HAP-1 (cell line): ENCODE results near the gene IL34.
"Not testable (repeated sequence)": the region's sequence is repeated elsewhere in the genome, so short reads cannot be mapped to it uniquely, and the experiment has no call there.

Experiments used
- DNase-seq, 2 experiments: peaks; one replicate each; pipeline ENCODE4 v3.0.0-alpha.2; 2016 to 2020; ENCODE audit warnings: low spot score in 2 of 2
- H3K27me3 ChIP-seq: fragments of 250-450 bp; sonication (Bioruptor Pico); 2 replicates; pipeline ENCODE4 v1.5.1; 2020; ENCODE audit warnings: low read depth, mild to moderate bottlenecking, moderate library complexity
- H3K36me3 ChIP-seq: fragments of 250-450 bp; sonication (Bioruptor Pico); replicated peaks from 2 replicates; pipeline ENCODE4 v1.5.1; 2020; ENCODE audit warnings: mild to moderate bottlenecking
- H3K4me1 ChIP-seq: fragments of 250-450 bp; sonication (Bioruptor Pico); 2 replicates; pipeline ENCODE4 v1.5.1; 2020; ENCODE audit warnings: mild to moderate bottlenecking
- H3K4me3 ChIP-seq: fragments of 250-450 bp; sonication (Bioruptor Pico); 2 replicates; pipeline ENCODE4 v1.5.1; 2020; ENCODE audit warnings: mild to moderate bottlenecking, moderate library complexity
- H3K9me3 ChIP-seq: fragments of 250-450 bp; sonication (Bioruptor Pico); 2 replicates; pipeline ENCODE4 v1.5.1; 2020; ENCODE audit warnings: mild to moderate bottlenecking, moderate library complexity
- in situ Hi-C: fragments of 300-500 bp; cut with MboI; formaldehyde crosslinking; loops from 3 replicates; pipeline ENCODE4 v1.14.3; 2020; ENCODE audit warnings: low sequenced_read_pairs, inconsistent platforms, mixed read lengths

IL34 gene

DNA sequence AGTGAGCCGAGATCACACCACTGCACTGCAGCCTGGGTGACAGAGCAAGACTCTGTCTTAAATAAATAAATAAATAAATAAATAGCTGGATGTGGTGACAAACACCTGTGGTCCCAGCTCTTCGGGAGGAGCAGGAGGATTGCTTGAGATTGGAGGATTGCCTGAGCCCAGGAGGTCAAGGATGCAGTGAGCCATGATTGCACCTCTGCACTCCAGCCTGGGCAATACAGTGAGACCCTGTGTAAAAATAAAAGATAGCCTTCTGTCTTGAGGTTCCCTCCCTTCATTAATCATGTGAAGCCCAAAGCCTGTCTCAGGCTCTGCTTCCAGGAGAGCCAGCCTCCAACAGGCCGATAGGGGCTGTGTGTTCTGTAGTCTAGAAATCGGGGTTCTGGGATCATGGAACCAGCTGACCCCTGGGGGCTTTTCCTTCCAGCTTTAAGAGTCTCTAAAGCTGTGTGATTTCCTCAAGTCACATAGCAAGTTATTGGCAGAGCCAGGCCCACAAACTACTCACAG lies 34.5 kb upstream of the IL34 start:
- no peaks in the 10 kb centered on the region for H3K4me1 ChIP-seq
- H3K36me3 ChIP-seq = no peaks in the 10 kb centered on the region
- H3K9me3 ChIP-seq = no peaks in the 10 kb centered on the region
- H3K27me3 ChIP-seq = no peaks in the 10 kb centered on the region
- H3K4me3 ChIP-seq = no peak overlapping the region
- no peak for DNase-seq
- in situ Hi-C loops = no loop called here

DNA sequence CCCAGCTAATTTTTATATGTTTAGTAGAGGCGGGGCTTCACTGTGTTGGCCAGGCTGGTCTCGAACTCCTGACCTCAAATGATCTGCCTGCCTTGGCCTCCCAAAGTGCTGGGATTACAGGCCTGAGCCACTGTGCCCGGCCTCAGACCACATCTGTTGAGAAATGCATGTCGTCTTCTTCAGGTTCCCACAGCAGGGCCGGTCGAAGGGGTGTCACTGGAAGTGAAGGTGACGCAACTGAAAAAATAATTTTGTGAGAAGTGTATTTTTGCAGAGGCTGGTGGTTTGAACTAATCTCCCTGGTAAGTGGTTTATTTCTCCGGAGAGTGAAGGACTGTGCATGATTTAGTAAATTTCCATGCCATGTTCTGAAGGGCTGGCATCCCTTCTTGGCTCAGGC lies 33.4 kb upstream of the IL34 start:
- Histone ChIP-seq H3K4me1 (no peaks in the 10 kb centered on the region), H3K9me3 (no peaks in the 10 kb centered on the region), H3K36me3 (no peaks in the 10 kb centered on the region), H3K27me3 (no peaks in the 10 kb centered on the region), H3K4me3 (no peak overlapping the region)
- in situ Hi-C loops = no loop called here
- no peak for DNase-seq

DNA sequence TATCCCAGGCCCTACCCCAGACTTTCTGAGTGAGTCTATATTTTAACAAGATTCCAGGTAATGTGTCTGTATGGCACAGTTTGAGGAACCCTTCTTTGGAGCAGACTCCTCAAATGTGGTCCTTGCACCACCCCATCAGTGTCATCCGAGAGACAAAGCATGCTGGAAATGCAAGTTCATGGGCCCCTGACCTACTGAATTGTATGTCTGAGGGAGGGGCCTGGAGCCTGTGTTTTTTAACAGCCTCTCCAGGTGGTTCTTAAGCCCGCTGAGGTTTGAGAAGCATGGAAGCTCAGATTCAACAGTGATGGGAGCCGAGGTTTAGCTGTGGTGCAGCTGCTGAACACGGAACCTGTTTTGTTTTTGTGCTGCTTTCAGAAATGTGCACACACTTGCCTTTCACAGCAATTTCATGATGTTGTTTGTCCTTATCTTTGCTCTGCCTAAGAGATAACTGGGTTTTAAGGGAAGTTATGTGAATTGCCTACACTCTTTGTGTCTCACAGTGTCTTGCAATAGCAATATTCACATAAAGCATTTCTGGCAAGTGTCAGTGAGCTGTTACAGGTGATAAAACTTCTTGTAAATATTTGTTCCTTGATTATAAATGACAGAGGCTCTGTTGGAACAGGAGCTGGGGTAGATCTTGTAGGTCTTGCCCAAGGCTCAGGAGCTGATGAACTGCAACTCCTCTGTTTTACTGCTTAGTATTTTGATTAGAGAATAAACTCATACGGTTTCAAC lies 32.0 kb upstream of the IL34 start:
- H3K27me3 ChIP-seq = no peaks in the 10 kb centered on the region
- H3K4me1 ChIP-seq = no peaks in the 10 kb centered on the region
- no peaks in the 10 kb centered on the region for H3K9me3 ChIP-seq
- in situ Hi-C loops = no loop called here
- no peaks in the 10 kb centered on the region for H3K36me3 ChIP-seq
- no peak for DNase-seq
- H3K4me3 ChIP-seq = no peak overlapping the region

DNA sequence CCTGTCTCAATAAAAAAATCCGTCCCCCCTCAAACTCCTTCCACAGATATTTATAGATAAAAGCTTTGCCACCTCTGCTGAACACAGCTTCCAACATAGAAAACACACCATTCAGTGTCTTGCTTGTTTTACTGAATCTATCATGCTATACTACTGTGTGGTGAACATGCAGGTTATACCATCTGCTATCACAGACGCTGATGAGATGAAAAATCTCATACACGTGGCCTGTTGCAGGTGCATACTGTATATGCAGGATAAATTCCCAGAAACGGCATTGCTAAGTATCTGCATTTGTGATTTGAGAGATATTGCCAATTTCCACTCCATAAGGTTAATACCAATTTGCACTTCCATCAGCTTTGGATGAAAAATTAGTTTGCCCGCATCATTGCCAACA lies 30.4 kb upstream of the IL34 start:
- no peak for DNase-seq
- Histone ChIP-seq H3K27me3 (no peaks in the 10 kb centered on the region), H3K9me3 (no peaks in the 10 kb centered on the region), H3K36me3 (no peaks in the 10 kb centered on the region), H3K4me1 (no peaks in the 10 kb centered on the region), H3K4me3 (no peak overlapping the region)
- in situ Hi-C loops = no loop called here

- DNase-seq, H3K9me3 ChIP-seq, H3K36me3 ChIP-seq, in situ Hi-C loops, H3K4me1 ChIP-seq, H3K4me3 ChIP-seq: not testable (repeated sequence)
- H3K27me3 ChIP-seq = peaks cover 13% of the 10 kb centered on the region; the same call in 1 of the 2 replicates
Measured at GRCh38 chr16:70621864-70622263, 24.5 kb upstream of the IL34 start.

- in situ Hi-C loops = no loop called here
- H3K27me3 ChIP-seq = peaks cover 14% of the 10 kb centered on the region; the same call in 1 of the 2 replicates
- DNase-seq = no peak
- H3K36me3 ChIP-seq = no peaks in the 10 kb centered on the region
- no peaks in the 10 kb centered on the region; the same call in 1 of the 2 replicates for H3K9me3 ChIP-seq
- no peaks in the 10 kb centered on the region for H3K4me1 ChIP-seq
- H3K4me3 ChIP-seq = no peak overlapping the region
Measured at GRCh38 chr16:70627696-70628095, 18.7 kb upstream of the IL34 start.

DNA sequence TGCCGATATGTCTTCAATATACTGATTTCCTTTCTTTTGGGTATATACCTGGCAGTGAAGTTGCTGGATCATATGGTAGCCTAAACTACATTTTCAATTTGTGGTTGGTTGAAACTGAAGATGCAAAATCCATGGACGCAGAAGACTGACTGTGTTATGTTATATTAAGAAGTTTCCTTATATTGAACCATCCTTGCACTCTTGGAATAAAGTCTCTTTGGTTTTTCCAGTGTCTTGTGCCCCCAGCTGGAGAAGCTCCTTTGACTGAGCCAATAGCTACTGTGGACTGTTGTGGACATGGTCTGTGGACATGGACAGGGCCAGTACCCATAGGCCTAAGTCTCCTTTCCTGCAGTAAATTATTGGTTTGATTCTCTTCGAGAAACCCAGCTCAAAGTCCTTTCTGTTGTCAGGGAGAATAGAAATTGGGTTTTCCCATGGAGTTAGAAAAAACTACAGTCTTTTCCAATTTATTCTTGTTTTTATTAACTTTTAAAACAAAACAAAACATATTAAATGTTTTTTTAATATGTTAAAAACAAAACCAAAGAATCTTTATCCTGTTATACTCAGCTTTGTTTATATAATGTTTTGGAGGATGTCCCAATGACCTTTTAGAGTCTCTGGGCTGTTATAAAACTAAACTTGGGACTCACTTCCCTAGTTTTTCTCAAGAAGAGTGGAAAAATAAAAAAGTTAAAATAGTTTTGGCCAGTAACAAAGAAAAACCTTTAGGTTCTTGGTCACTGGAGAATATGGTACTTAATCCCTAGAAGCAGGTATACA lies 15.2 kb upstream of the IL34 start:
- in situ Hi-C loops = no loop called here
- H3K4me1 ChIP-seq = no peaks in the 10 kb centered on the region
- no peak overlapping the region for H3K4me3 ChIP-seq
- H3K9me3 ChIP-seq = no peaks in the 10 kb centered on the region; the same call in 1 of the 2 replicates
- DNase-seq = no peak
- peaks cover 7% of the 10 kb centered on the region; the same call in 1 of the 2 replicates for H3K27me3 ChIP-seq
- no peaks in the 10 kb centered on the region for H3K36me3 ChIP-seq

GRCh38 chr16:70632273-70632672 lies 14.1 kb upstream of the IL34 start:
- Histone ChIP-seq H3K9me3 (no peaks in the 10 kb centered on the region; the same call in 1 of the 2 replicates), H3K4me1 (no peaks in the 10 kb centered on the region), H3K36me3 (no peaks in the 10 kb centered on the region), H3K4me3 (no peak overlapping the region), H3K27me3 (no peaks in the 10 kb centered on the region)
- in situ Hi-C loops = no loop called here
- DNase-seq = no peak

DNA sequence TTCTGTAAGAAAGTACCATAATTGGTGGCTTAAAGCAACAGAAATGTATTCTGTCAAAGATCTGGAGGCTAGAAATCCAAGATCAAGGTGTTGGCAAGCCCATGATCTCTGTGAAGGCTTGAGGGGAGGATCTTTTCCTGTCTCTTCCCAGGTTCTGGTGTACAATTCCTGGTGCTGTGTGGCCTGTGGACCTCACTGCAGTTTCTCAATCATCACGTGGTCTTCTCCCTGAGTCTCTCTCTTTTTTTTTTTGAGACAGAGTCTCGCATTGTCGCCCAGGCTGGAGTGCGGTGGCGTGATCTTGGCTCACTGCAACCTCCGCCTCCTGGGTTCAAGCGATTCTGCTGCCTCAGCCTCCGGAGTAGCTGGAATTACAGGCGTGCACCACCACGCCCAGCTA lies 12.7 kb upstream of the IL34 start:
- H3K4me1 ChIP-seq, H3K4me3 ChIP-seq, in situ Hi-C loops, DNase-seq, H3K9me3 ChIP-seq, H3K36me3 ChIP-seq, H3K27me3 ChIP-seq: not testable (repeated sequence)

- Histone ChIP-seq H3K9me3 (no peaks in the 10 kb centered on the region; the same call in 1 of the 2 replicates), H3K36me3 (no peaks in the 10 kb centered on the region), H3K27me3 (peaks cover 5% of the 10 kb centered on the region; the same call in 1 of the 2 replicates), H3K4me1 (no peaks in the 10 kb centered on the region), H3K4me3 (no peak overlapping the region)
- no peak for DNase-seq
- in situ Hi-C loops = no loop called here
Measured at GRCh38 chr16:70634861-70635260, 11.5 kb upstream of the IL34 start.

GRCh38 chr16:70635336-70636016 lies 10.9 kb upstream of the IL34 start:
- Histone ChIP-seq H3K36me3 (no peaks in the 10 kb centered on the region), H3K4me3 (no peak overlapping the region)
- in situ Hi-C loops = no loop called here

DNA sequence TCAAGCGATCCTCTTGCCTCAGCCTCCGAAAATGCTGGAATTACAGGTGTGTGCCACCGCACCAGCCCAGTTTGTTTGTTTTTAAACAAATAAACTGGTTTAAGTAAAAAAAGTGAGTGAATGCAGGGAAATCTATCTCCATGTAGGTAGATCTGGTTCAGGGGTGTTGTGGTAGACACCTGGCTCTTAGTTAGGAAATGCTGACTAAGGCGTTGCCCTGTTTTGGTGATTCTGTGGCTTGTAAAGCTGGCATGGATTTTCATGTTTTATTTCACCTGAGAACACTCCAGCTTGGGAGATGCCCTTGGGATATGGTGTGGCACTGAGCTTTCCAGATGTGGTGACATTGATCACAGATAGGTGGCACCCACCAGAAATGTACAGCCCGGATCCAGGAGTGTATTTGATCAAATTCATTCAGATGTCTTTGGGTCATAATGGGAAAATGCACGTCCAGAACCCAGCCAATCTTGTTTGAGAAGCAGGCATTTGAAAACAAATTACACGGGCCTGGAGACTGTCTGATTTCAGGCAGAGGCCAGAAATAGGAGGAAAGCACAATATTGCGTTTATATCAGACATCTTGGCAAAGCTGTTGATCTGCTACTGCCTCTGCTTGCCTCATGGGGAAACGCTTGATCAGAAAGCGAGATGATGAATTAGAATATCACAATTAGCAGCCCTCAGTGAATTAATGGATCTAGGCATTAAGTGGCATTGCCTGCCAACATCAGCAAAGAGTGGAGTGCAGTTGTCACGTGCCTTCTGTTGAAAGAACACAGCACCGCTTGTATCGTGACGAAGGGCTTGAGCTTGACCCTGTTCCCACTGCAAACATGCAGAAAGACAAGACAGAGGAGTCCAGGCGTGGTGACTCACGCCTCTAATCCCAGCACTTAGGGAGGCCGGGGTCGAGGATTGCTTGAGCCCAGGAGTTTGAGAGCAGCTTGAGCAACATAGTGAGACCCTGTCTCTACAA lies 7.3 kb upstream of the IL34 start:
- H3K4me3 ChIP-seq = no peak overlapping the region
- no peaks in the 10 kb centered on the region for H3K9me3 ChIP-seq
- H3K36me3 ChIP-seq = no peaks in the 10 kb centered on the region
- DNase-seq = no peak
- in situ Hi-C loops = no loop called here
- H3K4me1 ChIP-seq = no peaks in the 10 kb centered on the region
- peaks cover 5% of the 10 kb centered on the region; the same call in 1 of the 2 replicates for H3K27me3 ChIP-seq

More at GRCh38 chr16:70635336-70636016, 10.9 kb upstream of the IL34 start:
- DNase-seq = peak in 1 of 2 experiments; percentile 15
- no peaks in the 10 kb centered on the region for H3K4me1 ChIP-seq
- peaks cover 5% of the 10 kb centered on the region; the same call in 1 of the 2 replicates for H3K27me3 ChIP-seq
- H3K9me3 ChIP-seq = no peaks in the 10 kb centered on the region; the same call in 1 of the 2 replicates

DNA sequence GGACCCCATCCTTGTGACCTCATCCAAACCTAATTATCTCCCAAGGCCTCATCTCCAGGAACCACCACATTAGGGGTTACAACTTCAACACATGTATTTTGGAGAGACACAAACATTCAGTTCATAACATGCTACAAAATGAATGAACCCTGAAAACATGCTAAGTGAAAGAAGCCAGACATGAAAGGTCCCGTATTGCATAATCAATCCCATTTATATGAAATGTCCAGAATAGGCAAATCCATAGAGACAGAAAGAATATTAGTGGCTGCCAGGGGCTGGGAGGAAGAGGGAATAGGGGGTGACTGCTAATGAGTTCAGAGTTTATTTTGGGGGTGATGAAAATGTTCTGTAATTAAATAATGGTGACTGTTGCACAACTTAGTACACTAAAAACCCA lies 3.7 kb upstream of the IL34 start:
- in situ Hi-C loops = no loop called here
- Histone ChIP-seq H3K27me3 (peaks cover 2% of the 10 kb centered on the region; the same call in 1 of the 2 replicates), H3K4me1 (no peaks in the 10 kb centered on the region), H3K9me3 (no peaks in the 10 kb centered on the region), H3K36me3 (no peaks in the 10 kb centered on the region), H3K4me3 (no peak overlapping the region)
- DNase-seq = no peak
